ENCODE data around the gene MTG2.

- TF ChIP-seq CTCF (IDR thresholded peaks at IDR 0.05; ENCODE audit: low read depth, low read length) = no peak
- no peak for TF ChIP-seq EZH2phosphoT487 (IDR thresholded peaks at IDR 0.05; ENCODE audit: low read depth)
Observed at GRCh38 chr20:62149532-62150309, 33.1 kb upstream of the MTG2 start.
